HFFc6 (cell line): Measurements from ENCODE around the gene MAPK12. TPM values are rescaled to one million over a fixed set of nuclear protein-coding genes. Genes with fewer than 3 reads are reported as not detected.

ENCODE experiments used
- DNase-seq: peaks from one replicate; pipeline ENCODE4 v3.0.0-alpha.2; 2018
- H3K27ac Mint-ChIP-seq: 2 replicates; pipeline ENCODE4 v1.8.0; 2020; ENCODE audit warnings: mild to moderate bottlenecking, mixed read lengths
- H3K27me3 Mint-ChIP-seq: 2 replicates; pipeline ENCODE4 v1.8.0; 2021; ENCODE audit warnings: mild to moderate bottlenecking, moderate library complexity, mixed read lengths; ENCODE audit not compliant: insufficient read depth
- H3K36me3 Mint-ChIP-seq: 2 replicates; pipeline ENCODE4 v1.8.0; 2021; ENCODE audit warnings: low read depth, mixed read lengths
- H3K4me1 Mint-ChIP-seq: 2 replicates; pipeline ENCODE4 v1.8.0; 2020; ENCODE audit warnings: low read depth, mixed read lengths
- H3K4me3 Mint-ChIP-seq: 2 replicates; pipeline ENCODE4 v1.8.0; 2020; ENCODE audit warnings: mild to moderate bottlenecking, moderate library complexity, mixed read lengths
- H3K9me3 Mint-ChIP-seq: 2 replicates; pipeline ENCODE4 v1.8.0; 2020; ENCODE audit warnings: mild to moderate bottlenecking, mixed read lengths
- total RNA-seq, 6 experiments: library from RNA; stranded (reverse); fragmentation: NEBNext Ultra II Directional; extraction: Animal tissue kit (Norgen Biotek cat#: 25700); gene quantifications; 2 replicates in 1 of 6; 3 replicates in 5 of 6; pipeline ENCODE4 v1.2.3, GENCODE V29; 2021
- TF ChIP-seq, protein P1 (sequence below): fragments of 200-600 bp; sonication (generic); IDR thresholded peaks from 2 replicates; pipeline ENCODE4 v1.5.0; 2021; ENCODE audit warnings: antibody characterized with exemption, mild to moderate bottlenecking

Gene MAPK12
- total RNA-seq, 6 experiments from 2014 or later: 31.4 to 39.5 (median 34.1) TPM

DNA sequence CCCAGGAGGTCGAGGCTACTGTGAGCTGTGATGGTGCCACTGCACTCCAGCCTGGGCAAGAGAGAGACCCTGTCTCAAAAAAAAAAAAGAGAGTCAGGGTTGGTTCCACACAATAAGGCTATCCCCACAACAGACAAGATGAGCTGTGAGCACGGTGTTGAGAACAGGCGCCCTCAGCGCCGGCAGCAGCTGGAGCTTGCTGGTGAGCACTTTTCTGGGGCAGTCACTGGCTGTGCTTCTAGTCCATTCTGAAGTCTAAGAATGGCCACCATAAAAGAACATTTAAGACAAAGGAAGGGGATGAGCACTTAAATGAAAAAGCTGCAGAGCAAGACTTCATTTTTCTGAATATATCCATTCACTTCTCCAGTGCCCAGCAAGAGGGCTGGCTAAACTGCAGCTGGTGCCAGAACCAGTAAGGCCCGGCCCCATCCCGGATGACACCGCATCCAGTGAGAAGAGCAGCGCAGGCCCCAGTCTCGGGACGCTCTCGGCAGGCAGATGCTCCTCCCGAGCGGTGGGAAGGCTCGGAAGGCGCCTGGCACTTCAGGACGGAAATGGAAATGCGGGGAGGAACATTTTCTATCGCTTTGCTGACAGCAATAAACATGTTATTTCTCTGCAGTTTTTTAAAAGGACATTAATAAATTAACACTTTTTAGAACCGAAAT is 28.9 kb downstream of the MAPK12 start:
- Mint-ChIP-seq H3K4me1 (no peaks in the 10 kb centered on the region), H3K36me3 (peaks cover 30% of the 10 kb centered on the region), H3K9me3 (no peaks in the 10 kb centered on the region), H3K27me3 (no peaks in the 10 kb centered on the region; the same call in 1 of the 2 replicates), H3K4me3 (no peak overlapping the region), H3K27ac (no peak overlapping the region)
- TF ChIP-seq, protein P1, sequence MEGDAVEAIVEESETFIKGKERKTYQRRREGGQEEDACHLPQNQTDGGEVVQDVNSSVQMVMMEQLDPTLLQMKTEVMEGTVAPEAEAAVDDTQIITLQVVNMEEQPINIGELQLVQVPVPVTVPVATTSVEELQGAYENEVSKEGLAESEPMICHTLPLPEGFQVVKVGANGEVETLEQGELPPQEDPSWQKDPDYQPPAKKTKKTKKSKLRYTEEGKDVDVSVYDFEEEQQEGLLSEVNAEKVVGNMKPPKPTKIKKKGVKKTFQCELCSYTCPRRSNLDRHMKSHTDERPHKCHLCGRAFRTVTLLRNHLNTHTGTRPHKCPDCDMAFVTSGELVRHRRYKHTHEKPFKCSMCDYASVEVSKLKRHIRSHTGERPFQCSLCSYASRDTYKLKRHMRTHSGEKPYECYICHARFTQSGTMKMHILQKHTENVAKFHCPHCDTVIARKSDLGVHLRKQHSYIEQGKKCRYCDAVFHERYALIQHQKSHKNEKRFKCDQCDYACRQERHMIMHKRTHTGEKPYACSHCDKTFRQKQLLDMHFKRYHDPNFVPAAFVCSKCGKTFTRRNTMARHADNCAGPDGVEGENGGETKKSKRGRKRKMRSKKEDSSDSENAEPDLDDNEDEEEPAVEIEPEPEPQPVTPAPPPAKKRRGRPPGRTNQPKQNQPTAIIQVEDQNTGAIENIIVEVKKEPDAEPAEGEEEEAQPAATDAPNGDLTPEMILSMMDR: no peak
- no peak for DNase-seq

DNA sequence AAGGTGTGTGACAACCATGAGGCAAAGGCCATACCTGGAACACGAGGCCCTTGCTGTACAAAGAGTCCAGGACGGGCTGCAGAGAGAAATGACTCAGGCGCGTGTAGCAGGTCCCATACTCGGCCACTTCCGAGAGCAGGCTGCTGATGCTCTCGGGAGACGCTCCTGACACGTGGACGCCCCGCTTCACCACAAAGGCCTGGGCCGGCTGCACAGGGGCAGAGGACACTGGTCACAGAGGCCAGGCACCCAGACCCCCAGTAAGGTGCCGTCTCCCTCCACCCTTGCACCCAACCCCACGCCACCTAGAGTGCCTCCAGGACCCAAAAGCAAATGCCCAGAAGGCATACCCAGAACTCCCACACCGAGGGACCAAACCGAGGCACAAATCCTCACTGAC is 32.1 kb downstream of the MAPK12 start:
- no peaks in the 10 kb centered on the region for H3K4me1 Mint-ChIP-seq
- no peaks in the 10 kb centered on the region; the same call in 1 of the 2 replicates for H3K27me3 Mint-ChIP-seq
- no peaks in the 10 kb centered on the region for H3K9me3 Mint-ChIP-seq
- no peak overlapping the region for H3K27ac Mint-ChIP-seq
- DNase-seq: no peak
- TF ChIP-seq, protein P1: no peak
- H3K4me3 Mint-ChIP-seq: no peak overlapping the region
- peaks cover 18% of the 10 kb centered on the region for H3K36me3 Mint-ChIP-seq

DNA sequence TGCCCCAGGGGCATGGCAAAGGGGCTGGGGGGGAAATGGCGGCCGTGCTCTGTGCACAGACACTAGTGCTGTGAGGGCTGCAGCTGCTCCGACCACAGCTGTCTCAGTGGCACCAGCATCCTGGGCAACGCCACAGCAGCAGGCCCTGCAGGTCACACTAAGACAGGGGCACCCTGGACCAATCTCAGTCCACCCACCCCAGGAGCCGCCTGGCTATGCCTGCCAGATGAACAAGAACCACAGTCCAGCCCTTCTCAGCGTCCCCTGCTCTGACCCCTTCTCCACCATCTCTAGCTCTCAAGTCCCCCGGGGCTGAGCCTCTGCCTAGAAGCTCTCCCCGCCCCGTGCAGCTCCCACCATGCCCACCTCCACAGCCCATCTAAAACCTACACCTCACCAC is 33.1 kb downstream of the MAPK12 start:
- no peak for DNase-seq
- H3K27me3 Mint-ChIP-seq: no peaks in the 10 kb centered on the region; the same call in none of the 2 replicates
- H3K4me1 Mint-ChIP-seq: no peaks in the 10 kb centered on the region
- H3K4me3 Mint-ChIP-seq: no peak overlapping the region
- TF ChIP-seq, protein P1: no peak
- peaks cover 8% of the 10 kb centered on the region for H3K36me3 Mint-ChIP-seq
- no peaks in the 10 kb centered on the region for H3K9me3 Mint-ChIP-seq
- H3K27ac Mint-ChIP-seq: no peak overlapping the region

DNA sequence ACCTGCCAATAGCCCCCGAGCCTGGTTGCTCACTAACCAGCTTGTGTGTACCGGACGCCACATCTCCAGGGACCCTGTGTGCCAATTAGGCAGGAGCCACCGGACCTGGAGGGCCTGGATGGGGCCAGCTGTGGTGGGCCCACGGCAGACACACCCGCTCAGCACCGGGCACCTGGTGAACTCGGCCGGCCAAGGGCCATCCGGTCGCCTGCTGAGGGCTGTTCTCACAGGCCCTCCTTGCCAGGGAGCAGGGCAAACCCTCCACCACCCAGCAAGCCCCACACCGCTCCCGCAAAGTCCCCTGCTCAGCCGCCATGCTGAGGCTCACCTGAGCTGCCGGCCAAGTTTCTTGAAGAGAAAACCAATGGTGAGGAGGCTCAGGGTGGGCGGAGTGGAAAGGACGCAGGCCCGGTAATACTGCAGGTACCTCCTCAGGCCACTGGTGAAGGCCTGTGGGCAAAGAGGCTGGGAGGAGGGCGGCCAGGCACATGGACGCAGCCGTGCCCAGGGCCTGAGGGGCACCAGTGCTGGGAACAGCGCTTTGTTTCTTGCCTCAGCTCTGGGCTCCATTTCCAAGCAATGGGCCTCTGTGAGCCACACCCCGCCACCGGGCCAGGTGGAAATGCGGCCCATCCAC is 33.8 kb downstream of the MAPK12 start:
- Mint-ChIP-seq H3K27ac (no peak overlapping the region), H3K36me3 (peaks cover 11% of the 10 kb centered on the region), H3K4me1 (no peaks in the 10 kb centered on the region), H3K27me3 (no peaks in the 10 kb centered on the region; the same call in none of the 2 replicates), H3K9me3 (no peaks in the 10 kb centered on the region), H3K4me3 (no peak overlapping the region)
- DNase-seq: no peak
- TF ChIP-seq, protein P1: no peak

DNA sequence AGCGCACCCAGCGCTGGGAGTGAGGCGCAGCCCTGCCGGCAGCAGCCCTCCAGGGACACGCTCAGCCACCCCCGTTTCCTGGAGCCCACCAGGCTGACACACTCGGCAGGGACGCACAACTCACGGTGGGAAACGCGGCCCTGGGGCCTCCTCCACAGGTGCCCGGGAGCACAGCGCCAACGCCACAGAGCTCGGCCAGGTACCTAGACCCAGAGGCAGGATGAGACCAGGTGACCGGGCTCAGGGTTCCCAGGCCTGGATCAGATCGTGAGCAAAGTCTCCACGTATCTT is 34.7 kb downstream of the MAPK12 start:
- Mint-ChIP-seq H3K4me1 (no peaks in the 10 kb centered on the region), H3K36me3 (peaks cover 13% of the 10 kb centered on the region), H3K4me3 (no peak overlapping the region), H3K27me3 (no peaks in the 10 kb centered on the region; the same call in 1 of the 2 replicates), H3K9me3 (no peaks in the 10 kb centered on the region), H3K27ac (no peak overlapping the region)
- TF ChIP-seq, protein P1: no peak
- no peak for DNase-seq
